Hepatocyte (in vitro differentiated cells): ENCODE data around the gene DKK3. TPM values are rescaled to one million over a fixed set of nuclear protein-coding genes. Genes with fewer than 3 reads are reported as not detected.

Experiments
- DNase-seq: peaks from one replicate; pipeline ENCODE4 v3.0.0-alpha.2; 2016; ENCODE audit warnings: low spot score
- H2AFZ ChIP-seq: fragments of 200-600 bp; sonication (generic); 2 replicates; pipeline ENCODE4 v1.6.0; 2016; ENCODE audit warnings: antibody characterized with exemption, mild to moderate bottlenecking
- H3K27ac ChIP-seq: fragments of 200-600 bp; sonication (generic); 2 replicates; pipeline ENCODE4 v1.5.1; 2016; ENCODE audit warnings: mild to moderate bottlenecking
- H3K27me3 ChIP-seq: fragments of 200-600 bp; sonication (generic); 2 replicates; pipeline ENCODE4 v1.6.1; 2016
- H3K36me3 ChIP-seq: fragments of 200-600 bp; sonication (generic); replicated peaks from 2 replicates; pipeline ENCODE4 v1.5.1; 2016; ENCODE audit warnings: low read depth; ENCODE audit not compliant: insufficient read depth
- H3K4me1 ChIP-seq: fragments of 200-600 bp; sonication (generic); 2 replicates; pipeline ENCODE4 v1.5.1; 2016; ENCODE audit warnings: mild to moderate bottlenecking, moderate library complexity; ENCODE audit not compliant: insufficient read depth
- H3K4me2 ChIP-seq: fragments of 200-600 bp; sonication (generic); 2 replicates; pipeline ENCODE4 v1.6.0; 2016
- H3K4me3 ChIP-seq: fragments of 200-600 bp; sonication (generic); 2 replicates; pipeline ENCODE4 v1.5.1; 2016; ENCODE audit warnings: mild to moderate bottlenecking
- H3K79me2 ChIP-seq: fragments of 200-600 bp; sonication (generic); 2 replicates; pipeline ENCODE4 v1.6.0; 2017; ENCODE audit warnings: mild to moderate bottlenecking
- H3K9me2 ChIP-seq: fragments of 200-600 bp; sonication (generic); replicated peaks from 2 replicates; pipeline ENCODE4 v1.6.0; 2017; ENCODE audit warnings: mild to moderate bottlenecking; ENCODE audit not compliant: insufficient read depth
- H3K9me3 ChIP-seq: fragments of 200-600 bp; sonication (generic); 2 replicates; pipeline ENCODE4 v1.5.1; 2016; ENCODE audit warnings: low read depth, mild to moderate bottlenecking
- H4K20me1 ChIP-seq: fragments of 200-600 bp; sonication (generic); 2 replicates; pipeline ENCODE4 v1.6.0; 2016; ENCODE audit warnings: mild to moderate bottlenecking; ENCODE audit not compliant: insufficient read depth, poor library complexity, severe bottlenecking
- CTCF ChIP-seq: fragments of 200-600 bp; sonication (generic); IDR thresholded peaks from 2 replicates; pipeline ENCODE4 v1.5.1; 2016; ENCODE audit warnings: antibody characterized with exemption, mild to moderate bottlenecking; ENCODE audit not compliant: poor library complexity
- EZH2 ChIP-seq: fragments of 200-600 bp; sonication (generic); IDR thresholded peaks from 2 replicates; pipeline ENCODE4 v1.6.1; 2016; ENCODE audit warnings: antibody characterized with exemption, mild to moderate bottlenecking, borderline replicate concordance
- EZH2phosphoT487 ChIP-seq: fragments of 200-600 bp; sonication (generic); IDR thresholded peaks from one replicate; pipeline ENCODE4 v1.6.1; 2018; ENCODE audit warnings: antibody characterized with exemption, mild to moderate bottlenecking, low read depth, moderate library complexity; ENCODE audit not compliant: unreplicated experiment, severe bottlenecking
- WGBS: methylation state at CpG from one replicate; pipeline ENCODE4 v1.1.6; 2016; ENCODE audit warnings: low lambda C conversion rate; ENCODE audit errors: missing lambda C conversion rate; 5-methylcytosine and 5-hydroxymethylcytosine counted together
- polyA plus RNA-seq: library from polyadenylated mRNA; unstranded; fragments of >200 nt; fragmentation: Nextera tagmentation; extraction: Ambion mirVana; gene quantifications from 2 replicates; pipeline ENCODE4 v1.2.1, GENCODE V29; 2016
- total RNA-seq: library from RNA; depleted of rRNA; stranded (reverse); fragments of >200 nt; gene quantifications from 2 replicates; pipeline ENCODE4 v1.2.3, GENCODE V29; 2014

The DKK3 gene
- total and polyA plus RNA-seq, 2 experiments from 2014 or later, result 64.3 to 71.3 TPM

- Histone ChIP-seq H3K27ac (no peak overlapping the region), H3K79me2 (no peaks in the 10 kb centered on the region), H2AFZ (no peak overlapping the region), H4K20me1 (no peaks in the 10 kb centered on the region), H3K36me3 (no peaks in the 10 kb centered on the region), H3K27me3 (no peaks in the 10 kb centered on the region), H3K4me1 (peaks cover 10% of the 10 kb centered on the region), H3K4me3 (no peak overlapping the region), H3K9me3 (no peaks in the 10 kb centered on the region), H3K4me2 (no peak overlapping the region), H3K9me2 (no peaks in the 10 kb centered on the region)
- TF ChIP-seq EZH2phosphoT487, result no peak
- no peak for TF ChIP-seq EZH2
- TF ChIP-seq CTCF, result no peak
- no peak for DNase-seq
- 89% methylated on average over 8 of the region's 8 CpGs for WGBS
Measured at GRCh38 chr11:11998091-11998781, 10.2 kb downstream of the DKK3 start.

GRCh38 chr11:11997049-11997322 lies 11.4 kb downstream of the DKK3 start:
- WGBS, result 82% methylated on average over 3 of the region's 3 CpGs

GRCh38 chr11:11996321-11997048 lies 11.9 kb downstream of the DKK3 start:
- no peak overlapping the region for H2AFZ ChIP-seq
- no peak overlapping the region for H3K4me3 ChIP-seq
- no peaks in the 10 kb centered on the region for H3K27me3 ChIP-seq
- H3K9me3 ChIP-seq, result no peaks in the 10 kb centered on the region
- DNase-seq, result no peak
- no peaks in the 10 kb centered on the region for H3K36me3 ChIP-seq
- no peaks in the 10 kb centered on the region for H3K9me2 ChIP-seq
- H3K79me2 ChIP-seq, result no peaks in the 10 kb centered on the region
- H3K27ac ChIP-seq, result no peak overlapping the region
- TF ChIP-seq EZH2phosphoT487, result no peak
- H3K4me2 ChIP-seq, result no peak overlapping the region
- H4K20me1 ChIP-seq, result no peaks in the 10 kb centered on the region
- H3K4me1 ChIP-seq, result peaks cover 24% of the 10 kb centered on the region
- 87% methylated on average over 11 of the region's 11 CpGs for WGBS

More at GRCh38 chr11:11997049-11997322, 11.4 kb downstream of the DKK3 start:
- no peak for TF ChIP-seq EZH2phosphoT487
- TF ChIP-seq CTCF, result no peak
- no peak for TF ChIP-seq EZH2
- Histone ChIP-seq H3K9me2 (no peaks in the 10 kb centered on the region), H4K20me1 (no peaks in the 10 kb centered on the region), H3K36me3 (no peaks in the 10 kb centered on the region), H3K4me1 (peaks cover 19% of the 10 kb centered on the region), H3K4me3 (no peak overlapping the region), H3K79me2 (no peaks in the 10 kb centered on the region), H2AFZ (no peak overlapping the region), H3K4me2 (no peak overlapping the region), H3K9me3 (no peaks in the 10 kb centered on the region), H3K27me3 (no peaks in the 10 kb centered on the region), H3K27ac (no peak overlapping the region)
- DNase-seq, result no peak

- H3K9me2 ChIP-seq, result no peaks in the 10 kb centered on the region
- H3K4me1 ChIP-seq, result peaks cover 30% of the 10 kb centered on the region
- H3K36me3 ChIP-seq, result no peaks in the 10 kb centered on the region
- no peak for DNase-seq
- no peak overlapping the region for H2AFZ ChIP-seq
- no peaks in the 10 kb centered on the region for H3K79me2 ChIP-seq
- H3K4me2 ChIP-seq, result no peak overlapping the region
- no peak overlapping the region for H3K4me3 ChIP-seq
- no peak overlapping the region for H3K27ac ChIP-seq
- no peaks in the 10 kb centered on the region for H3K9me3 ChIP-seq
- no peaks in the 10 kb centered on the region for H4K20me1 ChIP-seq
- no peak for TF ChIP-seq CTCF
- TF ChIP-seq EZH2phosphoT487, result no peak
- TF ChIP-seq EZH2, result no peak
- WGBS, result 89% methylated on average over 6 of the region's 6 CpGs
- H3K27me3 ChIP-seq, result no peaks in the 10 kb centered on the region
Measured at GRCh38 chr11:11995601-11996000, 12.8 kb downstream of the DKK3 start.
